HuH-7.5 (cell line): ENCODE measurements around the gene HS1BP3.

Experiments
- DNase-seq: peaks from one replicate; pipeline ENCODE4 v3.0.0; 2011; ENCODE audit warnings: low spot score

HS1BP3 gene

DNA sequence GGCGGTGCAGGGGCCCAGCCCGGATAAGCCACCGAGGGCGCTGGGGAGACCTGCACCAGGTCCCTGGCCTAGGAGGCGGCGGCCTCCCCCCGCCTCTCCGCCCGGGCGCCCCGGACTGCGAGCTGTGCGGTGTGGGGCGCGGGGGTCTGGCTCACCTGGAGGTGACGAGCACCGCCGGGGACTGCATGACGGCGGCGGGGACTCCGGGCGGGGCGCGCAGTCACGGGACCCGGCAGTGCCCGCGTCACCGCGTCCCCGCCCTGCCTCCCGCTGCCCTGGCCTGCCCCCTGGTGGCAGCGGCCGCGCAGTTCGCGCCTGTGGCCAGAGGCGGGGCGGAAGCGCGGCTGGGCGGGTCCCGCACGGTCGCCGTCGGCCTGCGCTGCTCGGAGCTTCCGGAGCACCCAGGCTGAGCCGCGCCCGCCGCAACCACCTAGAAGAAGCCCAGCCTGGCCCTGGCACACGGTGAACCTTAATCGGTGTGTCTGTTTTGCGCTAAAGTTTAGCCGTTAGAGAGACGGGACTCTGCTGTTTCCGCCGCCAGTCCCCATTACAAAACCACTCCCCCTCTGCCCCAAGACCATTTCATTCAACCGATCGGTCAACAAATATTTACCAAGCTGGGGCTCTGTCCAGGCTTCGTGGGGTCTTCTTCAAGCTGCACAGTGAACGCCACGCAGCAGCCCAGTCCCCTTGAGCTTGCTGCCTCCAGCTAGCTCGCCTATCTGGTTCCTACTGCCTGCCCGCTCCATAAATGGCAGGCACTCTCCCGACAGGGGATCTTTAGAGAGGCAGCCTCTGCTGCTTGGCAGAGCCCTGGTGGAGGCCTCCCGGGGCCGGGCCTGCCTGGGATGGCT lies at the start of gene HS1BP3:
HS1BP3 (minus strand) TSS at position 222 of the 854 bp plus-strand sequence; CDS start at position 187, 35 bp downstream.
- peak; percentile 88 for DNase-seq

- DNase-seq, result no peak
Observed at GRCh38 chr2:20698916-20699613, 48.2 kb upstream of the HS1BP3 start.

DNA sequence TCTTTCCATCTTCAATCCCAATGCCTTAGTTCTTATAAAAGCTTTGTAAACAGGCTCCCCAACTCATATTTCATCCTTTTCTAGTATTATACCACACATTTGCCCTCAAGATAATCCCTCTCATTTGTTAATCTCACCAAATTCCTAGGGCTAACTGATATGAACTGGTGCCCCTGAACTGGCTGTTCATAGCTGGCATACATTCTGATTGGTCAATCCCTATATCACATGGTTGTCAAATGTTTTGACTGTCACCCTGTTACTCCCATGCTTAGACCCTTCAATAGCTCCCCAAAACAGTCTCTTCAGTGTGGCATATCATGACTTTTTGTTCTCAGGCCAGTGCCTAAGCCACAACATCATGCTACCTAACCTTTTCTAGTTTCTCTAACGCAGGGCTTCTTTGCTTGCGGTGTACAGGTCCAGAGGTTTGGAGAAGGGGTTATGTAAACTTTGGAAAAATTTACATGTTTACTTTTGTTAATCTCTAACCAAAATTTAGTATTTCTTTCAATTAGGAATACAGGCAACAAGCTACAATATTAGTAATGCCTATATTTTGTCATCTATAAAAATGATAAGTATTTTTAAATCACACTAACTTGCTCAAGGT lies 46.5 kb upstream of the HS1BP3 start:
- DNase-seq, result no peak

DNA sequence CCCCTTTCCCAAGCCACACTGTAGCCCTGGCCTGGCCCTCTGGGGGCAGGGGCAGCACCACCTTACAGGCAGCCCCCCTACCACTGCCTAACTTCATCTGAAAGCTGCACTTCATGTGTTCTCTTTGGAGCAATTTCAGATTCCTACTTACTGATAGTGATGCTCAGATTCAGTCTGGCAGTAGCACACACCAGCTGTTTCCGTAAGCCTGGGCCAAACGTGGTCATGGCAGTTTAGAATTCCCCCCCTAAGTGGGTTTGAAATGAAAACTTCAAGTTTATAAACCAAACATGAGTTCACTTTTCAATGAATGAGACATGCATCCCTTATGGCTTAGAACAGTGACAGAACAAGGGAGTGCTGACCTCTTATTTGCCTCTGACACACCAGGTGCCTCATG lies 45.5 kb upstream of the HS1BP3 start:
- DNase-seq, result no peak

GRCh38 chr2:20693317-20693716 lies 42.4 kb upstream of the HS1BP3 start:
- no peak for DNase-seq

DNA sequence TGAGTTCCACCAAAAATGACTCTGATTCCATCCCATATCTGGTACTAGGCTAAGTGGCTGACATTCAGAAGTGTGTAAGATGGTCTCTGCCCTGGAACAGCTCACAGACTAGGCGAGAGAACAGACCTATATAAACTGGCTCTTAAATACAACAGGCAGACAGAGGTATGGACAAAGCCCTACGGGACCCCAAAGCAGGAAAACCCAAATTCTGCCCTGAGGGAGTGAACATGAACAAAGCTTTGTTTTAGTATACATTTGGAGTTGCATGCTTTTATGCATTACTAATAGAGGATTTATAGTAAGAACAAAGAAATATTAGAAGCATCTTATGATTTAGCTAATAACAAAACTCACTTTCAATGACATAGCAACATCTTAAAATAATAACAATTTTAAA lies 41.2 kb upstream of the HS1BP3 start:
- DNase-seq, result no peak

DNA sequence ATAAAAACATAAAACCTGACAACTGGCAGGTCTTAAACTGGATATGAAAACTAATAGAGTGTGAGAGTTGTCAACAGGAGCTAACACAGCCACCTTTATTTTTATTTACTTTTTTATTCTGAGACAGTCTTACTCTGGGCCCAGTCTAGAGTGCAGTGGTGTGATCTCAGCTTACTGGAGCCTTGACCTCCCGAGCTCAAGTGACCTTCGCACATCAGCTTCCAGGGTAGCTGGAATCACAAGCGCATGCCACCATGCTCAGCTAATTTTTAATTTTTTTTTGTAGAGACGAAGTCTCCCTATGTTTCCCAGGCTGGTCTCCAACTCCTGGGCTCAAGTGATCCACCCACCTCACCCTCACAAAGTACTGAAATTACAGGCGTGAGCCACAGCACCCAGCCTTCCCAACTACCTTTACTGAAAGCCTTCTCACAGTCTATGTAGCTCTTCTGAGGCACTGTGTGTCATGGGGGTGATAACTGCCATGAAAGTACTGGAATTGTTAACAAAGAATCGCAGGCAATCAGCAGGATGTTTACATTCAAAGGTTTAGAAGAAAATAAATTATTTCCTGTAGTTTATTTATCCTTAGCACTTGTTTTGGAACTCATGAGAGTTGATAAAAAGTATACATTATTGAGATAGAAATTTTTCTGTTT lies 40.3 kb upstream of the HS1BP3 start:
- no peak for DNase-seq

- no peak for DNase-seq
Observed at GRCh38 chr2:20689428-20690264, 38.7 kb upstream of the HS1BP3 start.

- DNase-seq, result no peak
Observed at GRCh38 chr2:20687260-20687832, 36.4 kb upstream of the HS1BP3 start.

DNA sequence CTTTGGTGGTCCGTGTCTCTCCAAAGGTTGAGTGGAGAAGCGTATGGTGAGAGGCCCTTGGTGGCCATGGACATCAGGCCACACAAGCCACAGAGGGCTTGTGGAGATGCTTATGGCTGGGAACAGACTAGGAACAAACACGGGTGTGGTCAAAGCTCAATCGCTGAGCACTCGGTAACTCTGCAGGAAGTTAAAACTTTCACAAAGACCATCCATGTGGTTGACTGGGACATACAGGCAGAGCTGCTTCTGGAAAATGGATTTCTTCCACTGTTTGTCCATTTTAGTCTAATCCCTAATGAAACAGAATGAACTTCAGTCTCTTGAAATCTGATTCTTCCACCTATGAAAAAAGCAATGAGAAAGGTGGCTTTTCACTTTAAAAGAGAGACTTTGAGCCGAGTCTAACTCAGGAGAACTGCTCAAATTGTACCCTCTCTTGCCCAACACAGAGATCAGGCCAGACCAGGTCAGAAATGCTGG lies 33.7 kb upstream of the HS1BP3 start:
- no peak for DNase-seq

DNA sequence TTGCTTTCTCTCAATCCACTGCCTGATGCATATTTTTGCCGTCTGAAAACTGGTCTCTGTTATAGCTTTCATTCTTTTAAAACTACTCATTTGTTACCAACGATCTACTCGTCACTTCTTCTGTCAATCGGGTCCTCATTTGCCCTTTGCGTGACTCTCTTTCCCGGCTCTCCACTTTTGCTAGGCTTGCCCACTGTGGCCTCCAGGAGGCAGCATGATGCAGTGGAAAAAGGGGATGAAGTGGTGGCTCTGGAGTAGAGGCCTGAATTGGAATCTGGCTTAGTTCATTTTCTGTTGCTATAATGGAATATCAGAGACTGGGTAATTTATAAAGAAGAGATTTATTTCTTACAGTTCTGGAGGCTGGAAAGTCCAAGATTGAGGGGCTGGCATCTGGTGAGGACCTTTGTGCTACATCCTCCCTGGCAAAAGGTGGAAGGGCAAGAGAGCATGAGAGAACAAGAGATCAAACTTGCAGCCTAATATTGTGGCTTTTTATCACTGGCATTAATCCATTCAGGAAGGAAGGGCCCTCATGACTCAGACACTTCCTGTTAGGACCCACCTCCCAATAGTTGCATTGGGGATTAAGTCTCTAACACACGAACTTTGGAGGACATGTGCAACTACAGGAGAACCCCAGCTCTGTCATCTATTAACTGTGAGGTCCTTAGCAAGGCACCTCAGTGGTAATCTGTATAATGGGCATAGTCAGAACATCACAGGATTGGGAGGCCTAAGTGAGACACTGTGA lies 31.4 kb upstream of the HS1BP3 start:
- DNase-seq, result no peak

DNA sequence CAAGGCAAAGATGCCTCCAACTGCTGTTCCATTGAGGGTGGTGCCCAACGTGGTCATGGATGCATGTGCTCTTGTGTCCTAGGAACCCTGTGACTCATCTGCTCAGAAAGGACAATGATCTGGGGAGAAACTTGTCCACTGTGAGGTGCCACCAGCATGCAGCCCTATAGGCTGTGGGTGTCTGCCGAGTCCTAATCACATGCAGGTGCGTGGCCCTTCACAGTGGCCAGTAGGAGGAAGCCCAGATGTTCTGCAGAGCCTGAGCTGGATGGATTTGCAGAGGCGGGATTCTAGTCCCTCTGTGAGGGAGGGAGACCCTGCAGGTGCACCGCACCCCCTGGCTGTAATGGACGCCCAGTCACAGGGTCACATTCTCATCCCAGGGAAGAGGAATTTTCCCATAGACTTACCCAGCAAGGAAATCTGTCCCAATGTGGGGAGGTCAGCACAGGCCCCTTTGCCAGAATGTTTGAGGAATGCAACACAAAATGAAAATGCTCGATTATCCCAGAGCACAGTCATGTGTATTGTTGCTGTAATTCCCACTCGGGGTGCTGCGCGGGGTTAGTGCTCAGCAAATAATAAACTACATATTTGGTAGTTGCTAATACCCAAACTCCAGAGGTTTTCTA lies 30.0 kb upstream of the HS1BP3 start:
- no peak for DNase-seq

- no peak for DNase-seq
Observed at GRCh38 chr2:20678780-20679179, 27.9 kb upstream of the HS1BP3 start.

GRCh38 chr2:20678086-20678395 lies 27.1 kb upstream of the HS1BP3 start:
- no peak for DNase-seq

GRCh38 chr2:20677301-20678085 lies 26.6 kb upstream of the HS1BP3 start:
- DNase-seq, result no peak

DNA sequence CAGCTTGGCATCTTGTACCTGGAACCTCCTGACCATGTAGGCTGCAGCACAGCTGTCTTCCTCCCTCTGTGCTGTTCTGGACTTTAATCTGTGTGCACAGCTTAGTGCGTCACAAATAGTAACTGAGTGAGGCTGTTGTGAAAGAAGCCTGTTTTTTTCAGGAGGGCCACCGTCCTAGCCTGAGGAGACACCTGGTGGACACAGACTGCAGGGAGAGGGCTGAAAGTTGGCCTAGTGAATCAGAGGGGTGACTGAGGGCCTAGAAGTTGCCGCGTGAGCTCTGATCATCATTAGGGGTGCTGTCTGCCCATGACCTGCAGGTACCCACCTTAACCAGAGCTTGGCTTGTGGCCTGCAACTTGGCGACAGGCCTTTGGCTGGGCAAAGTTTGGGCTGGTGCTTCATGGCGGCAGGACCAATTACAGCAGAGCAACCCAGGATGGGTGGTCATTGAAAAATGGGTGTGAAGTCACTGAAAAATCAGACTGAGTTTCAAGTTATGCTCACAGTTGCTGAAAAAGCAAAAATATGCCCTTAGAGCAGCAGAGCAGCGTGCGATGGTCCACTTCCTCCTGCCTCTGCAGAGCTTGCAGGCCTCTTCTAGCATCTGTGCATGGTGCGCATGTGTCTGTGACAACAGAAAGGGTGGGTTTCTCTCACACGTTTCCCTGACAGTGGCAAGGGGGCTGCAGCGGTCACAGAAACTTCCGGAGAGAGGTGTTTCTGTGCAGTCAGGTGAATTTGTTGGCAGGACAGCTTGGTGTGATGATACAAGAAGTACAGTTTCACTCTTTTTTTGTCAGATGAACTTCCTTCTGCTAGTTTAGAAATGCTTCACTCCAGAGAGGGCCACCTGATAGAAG lies 25.7 kb upstream of the HS1BP3 start:
- peak; percentile 87 for DNase-seq

- DNase-seq, result peak; percentile 78
Observed at GRCh38 chr2:20675701-20676352, 24.9 kb upstream of the HS1BP3 start.
